HG02642 (cell line): ENCODE data around the gene RAI1.
A peak's percentile ranks its signal among the peaks of the same experiment; 100 is the strongest.

Source experiments
- ATAC-seq: cut with Tn5 transposase; IDR thresholded peaks from one replicate; pipeline ENCODE4 v1.9.1; 2021; ENCODE audit warnings: mild to moderate bottlenecking; ENCODE audit not compliant: unreplicated experiment, poor library complexity

The RAI1 gene

DNA sequence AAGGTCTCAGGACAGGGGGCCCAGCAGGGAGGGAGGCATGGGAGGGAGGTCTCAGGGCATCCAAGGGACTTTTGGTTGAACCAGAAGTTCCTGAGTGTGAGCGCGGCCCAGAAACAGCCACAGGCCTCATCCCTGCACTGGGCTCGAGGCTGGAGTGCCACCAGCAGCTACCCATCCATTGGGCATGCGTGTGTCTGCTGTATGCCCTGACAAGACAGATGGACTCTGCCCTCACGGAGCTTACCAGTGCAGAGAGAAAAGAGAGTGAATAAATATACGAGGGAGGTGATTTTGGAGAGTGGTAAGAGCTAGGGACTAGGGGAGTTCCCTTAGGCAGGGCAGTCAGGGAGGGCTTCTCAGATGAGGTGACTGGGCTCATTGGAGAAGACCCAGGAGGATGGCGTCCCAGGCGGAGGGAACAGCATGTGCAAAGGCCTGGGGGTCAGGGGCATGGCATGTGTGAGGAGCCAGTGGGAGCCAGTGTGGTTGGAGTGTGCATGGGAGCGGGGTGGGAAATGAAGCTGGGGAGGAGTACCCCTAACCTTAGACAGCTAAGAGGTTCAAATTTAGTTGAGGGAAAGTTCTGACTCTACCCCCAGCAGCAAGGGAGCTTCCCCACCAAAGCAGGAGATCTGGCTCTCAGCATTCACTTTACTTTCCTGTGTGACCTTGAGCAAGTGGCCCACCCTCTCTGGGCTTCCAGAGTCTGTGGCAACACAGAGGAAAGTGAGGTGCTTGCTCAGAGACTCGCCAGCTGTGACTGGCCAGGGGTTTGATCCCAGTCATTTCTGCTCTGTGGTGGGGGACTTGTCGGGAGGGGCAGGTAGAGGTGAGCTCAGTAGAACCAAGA, 80.9 kb downstream of the RAI1 start:
- no peak for ATAC-seq

DNA sequence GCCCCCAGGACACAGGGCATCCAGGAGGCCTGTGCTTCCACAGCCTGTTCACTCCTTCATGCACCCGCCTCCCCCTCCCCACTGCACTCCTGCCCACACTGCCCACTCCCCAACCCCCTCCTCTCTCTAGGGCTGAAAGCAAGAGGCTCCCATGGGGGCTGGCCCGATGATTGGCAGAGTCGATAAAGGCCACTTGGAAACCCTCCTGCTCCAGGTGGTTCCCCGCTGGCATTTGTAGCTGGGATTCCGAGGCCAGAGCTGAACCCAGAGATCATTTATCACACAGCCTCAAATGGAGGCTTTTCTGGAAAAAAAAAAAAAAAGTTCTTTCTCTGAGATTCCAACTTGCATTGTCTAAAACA, 81.5 kb downstream of the RAI1 start:
- no peak for ATAC-seq

DNA sequence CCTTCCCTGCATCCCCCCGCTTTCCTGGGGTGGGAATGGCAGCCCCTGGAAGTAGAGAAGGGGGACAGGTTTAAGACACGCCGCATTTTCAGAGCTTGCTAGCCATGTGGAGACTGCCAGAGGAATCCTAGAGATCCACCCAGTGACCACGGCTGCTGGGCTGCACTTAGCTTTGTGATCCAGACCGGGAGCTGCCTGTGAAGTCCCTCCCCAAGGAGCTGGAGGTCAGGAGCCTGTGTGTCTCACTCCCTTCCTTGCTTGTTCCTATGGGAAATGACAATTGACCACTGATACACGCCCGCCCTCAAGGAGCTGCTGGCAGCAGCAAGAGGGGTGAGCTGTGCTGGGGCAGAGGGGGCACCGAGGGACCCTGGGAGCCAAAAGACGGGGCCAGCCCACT, 81.9 kb downstream of the RAI1 start:
- no peak for ATAC-seq

DNA sequence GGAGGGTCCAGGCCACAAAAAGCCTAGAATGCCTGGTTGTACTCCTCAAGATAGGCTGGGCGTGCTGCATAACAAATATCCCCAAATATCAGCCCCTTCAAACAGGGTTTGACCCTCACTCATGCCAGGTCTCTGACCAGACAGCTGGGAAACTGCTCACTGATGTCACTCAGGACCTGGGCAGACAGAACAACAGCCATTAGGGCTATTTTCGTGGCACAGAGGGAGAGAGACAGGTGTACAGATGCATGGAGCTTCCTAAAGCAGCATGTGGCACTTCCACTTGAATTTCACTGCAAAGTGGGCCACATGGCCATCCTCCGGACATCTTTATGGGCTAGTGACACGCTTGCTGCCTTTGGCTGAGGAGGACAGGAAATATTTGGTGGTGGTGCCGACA, 82.5 kb downstream of the RAI1 start:
- ATAC-seq = no peak

DNA sequence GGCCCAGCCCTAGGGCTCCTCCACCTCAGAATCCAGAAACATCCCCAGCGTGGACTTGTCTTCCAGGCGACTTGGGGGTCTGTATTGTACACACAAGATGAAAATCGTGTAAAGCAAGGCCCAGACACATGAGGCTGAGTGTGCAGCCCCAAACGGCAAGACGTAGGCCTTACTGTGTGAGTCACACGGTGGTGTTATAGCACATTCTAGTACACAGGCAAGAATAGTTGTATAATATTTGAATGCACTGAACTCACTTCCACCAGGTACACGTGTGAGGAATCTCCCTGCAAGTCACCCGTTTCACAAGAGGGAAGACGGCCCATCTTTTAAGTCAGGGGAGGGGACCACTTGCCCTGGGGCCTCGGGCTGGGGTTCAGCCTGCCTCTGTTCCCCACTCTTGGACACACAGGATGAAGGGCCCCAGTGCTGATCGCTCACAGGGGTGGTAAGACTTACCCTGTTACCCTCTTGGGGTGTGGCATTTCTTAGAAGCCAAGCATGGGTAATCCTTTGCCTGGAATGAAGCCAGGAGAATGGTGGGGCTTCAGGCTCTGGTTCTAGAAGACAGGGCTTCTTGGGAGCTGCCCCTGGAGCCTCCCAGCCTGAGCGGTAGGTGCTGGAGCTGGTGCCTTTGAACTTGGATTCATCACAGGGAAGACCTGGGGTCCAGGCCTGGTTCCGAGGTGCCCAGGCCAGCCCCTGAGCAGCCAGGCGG, 84.3 kb downstream of the RAI1 start:
- ATAC-seq = no peak

DNA sequence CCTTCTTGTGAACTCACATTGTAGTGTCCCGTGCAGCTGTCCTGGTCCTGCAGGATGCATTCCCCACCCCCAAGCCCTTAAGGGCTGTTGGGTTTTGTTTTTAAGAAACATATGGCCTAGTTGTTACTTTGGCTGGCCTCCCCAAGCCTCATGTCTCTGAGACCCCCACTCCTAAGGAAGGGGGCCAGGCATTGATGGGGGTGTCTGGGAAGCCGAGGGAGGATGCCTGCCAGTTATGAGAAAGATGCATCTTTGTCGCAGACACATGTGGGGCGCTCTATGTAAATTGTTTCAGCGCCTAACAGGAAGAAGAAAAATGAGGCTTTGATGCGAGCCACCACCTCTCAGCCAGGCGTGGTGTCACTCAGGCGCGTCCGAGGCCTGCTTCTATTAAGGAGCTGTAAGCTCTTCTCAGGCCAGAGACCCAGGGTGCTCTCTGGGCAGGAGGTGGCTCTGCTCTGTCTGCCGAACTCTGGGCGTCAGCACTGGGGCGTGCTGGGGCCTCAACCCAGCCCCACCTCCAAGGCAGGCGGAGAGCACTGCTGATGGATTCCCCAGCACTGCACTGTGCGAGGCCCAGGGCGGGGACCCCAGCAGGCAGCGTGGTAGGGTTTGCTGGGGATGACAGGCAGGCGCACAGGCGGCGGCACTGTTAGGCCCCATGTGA, 85.0 kb downstream of the RAI1 start:
- peak; percentile 58 for ATAC-seq

DNA sequence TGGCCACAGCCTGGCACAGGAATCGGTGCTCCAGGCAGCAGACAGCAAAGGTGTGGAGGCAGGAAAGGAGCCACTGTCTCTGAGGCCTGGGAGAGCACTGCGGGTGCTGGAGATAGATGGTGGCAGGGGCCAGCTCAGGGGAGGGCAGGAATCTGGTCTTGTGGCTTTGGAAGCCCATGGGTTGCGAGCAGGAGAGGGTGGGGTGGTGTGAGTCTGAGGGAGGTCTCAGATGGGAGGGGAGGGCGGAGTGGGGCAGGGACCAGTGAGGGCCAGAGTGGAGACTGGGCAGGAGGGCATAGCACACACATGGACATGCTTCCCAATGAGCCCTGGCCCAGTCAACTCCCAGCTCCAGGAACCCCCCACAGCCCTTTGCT, 85.5 kb downstream of the RAI1 start:
- ATAC-seq = no peak

DNA sequence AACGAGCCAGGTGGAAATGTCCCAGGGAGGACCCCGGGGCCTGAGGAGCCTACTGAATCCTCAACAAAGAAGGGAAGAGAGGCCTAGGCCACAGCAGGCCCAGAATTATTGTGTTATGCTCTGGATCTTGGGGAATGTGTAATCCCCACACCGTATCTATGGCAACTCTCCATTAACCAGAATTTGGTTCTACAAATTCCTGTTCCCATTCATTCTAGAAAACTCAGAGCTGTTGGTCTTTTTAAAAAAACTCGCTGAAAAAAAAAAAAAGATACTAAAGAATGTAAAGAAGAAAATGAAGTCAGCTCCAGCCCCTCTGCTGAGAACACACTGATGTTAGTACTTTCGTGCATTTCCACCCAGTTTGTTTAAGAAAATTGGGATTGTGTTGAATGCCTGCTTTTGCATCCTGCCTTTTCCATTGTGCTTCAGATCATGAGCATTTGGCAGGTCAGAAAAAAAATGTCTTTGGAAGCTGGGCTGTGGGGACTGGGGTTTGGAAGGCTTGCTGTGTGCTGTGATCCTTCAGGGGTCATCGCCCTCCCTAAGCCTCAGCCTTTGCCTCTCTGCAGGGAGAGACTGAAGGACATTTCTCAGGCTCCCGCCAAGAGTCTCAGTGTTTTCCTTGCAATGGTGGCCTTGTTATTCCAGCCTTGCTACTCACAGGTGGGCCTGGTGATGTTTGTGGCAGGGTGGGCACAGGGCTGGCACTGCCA, 86.1 kb downstream of the RAI1 start:
- no peak for ATAC-seq

DNA sequence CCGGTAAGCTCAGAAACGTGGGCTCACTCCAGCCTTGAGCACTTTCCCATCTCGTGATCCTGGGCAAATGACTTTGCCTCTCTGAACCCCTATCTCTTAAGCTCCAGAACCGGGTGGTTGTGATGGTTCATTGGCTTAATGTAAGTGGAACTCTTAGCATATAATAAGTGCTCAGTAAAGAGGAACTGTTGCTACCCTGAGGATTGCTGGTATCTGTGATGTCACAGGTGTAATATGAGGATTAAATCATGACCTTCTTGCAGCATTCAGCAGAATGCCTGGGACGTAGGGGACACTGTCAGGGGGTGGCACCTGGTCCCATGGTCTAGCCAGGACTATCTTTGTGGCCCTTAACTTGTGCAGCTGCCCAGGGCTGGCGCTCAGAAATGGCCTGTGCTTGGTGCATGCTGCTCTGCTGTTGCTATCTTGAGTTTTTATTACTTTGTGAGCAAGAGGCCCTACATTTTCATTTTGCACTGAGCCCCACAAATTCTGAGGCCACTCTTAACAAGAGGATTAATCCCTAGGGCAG, 86.7 kb downstream of the RAI1 start:
- no peak for ATAC-seq

DNA sequence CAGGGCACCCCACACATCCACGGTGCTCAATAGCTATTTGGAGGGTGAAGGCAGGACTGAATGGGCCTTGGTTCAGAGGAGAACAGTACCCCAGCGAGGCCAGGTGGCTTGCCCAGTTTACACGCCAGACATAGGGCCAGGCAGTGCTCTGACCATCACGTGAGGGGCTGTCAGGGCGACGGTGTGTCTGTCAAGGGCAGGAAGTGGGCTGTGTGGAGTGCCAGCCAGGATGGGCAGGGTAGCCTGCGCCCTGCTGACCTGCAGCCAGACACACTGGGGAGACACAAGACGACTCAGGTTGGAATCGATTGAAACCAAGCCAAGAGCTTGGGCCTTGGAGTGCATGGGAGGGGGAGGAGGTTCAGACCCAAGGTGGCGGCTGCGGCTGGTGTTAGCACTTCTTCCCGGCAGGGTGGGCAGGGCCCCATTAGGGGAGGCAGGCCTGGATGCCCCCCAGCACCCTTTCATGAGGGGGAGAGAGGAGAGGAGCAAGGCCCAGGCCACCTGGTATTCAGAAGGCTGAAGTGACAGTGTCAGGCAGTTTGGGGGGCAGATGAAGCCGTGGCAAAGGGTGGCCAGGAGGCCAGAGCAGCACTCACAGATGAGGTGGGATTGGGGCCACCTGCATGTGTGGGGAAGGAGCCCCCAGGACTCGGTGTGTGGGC, 87.3 kb downstream of the RAI1 start:
- no peak for ATAC-seq

DNA sequence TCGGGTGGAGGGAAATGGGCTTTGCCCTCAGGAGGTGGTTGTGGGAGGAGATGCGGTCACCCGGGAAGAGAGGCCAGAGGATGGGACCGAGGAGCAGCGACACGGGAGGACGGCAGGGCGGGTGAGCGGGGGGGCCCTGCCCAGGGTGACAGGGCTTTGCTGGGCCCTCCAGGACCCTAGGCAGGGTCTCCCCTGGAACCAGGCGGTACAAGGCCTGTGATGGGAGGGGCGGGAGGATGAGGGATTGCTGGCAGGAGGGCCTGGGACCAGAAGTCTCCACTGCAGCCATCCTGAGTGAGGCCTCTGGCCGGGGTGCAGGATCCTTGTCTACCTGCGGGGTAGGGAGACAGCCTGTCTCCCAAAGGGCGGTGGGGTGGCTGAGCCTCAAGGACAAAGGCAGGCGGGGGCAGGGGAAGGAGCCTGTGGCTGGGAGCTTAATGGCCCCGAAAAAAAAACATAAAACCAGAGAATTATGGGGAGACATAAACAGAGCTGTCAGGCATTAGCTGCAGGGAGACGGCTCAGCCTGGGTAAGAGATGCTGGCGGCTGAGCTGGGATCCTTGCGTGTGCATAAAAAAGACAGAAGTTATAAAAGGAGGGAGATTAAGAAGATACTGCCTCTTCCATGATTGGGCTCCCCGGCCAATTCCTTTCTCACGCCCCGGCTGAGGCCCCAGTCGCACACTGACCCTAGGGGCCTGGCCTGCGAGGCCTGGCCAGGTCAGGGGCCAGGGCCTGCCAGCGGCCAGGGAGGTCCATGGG, 88.8 kb downstream of the RAI1 start:
- ATAC-seq = no peak

DNA sequence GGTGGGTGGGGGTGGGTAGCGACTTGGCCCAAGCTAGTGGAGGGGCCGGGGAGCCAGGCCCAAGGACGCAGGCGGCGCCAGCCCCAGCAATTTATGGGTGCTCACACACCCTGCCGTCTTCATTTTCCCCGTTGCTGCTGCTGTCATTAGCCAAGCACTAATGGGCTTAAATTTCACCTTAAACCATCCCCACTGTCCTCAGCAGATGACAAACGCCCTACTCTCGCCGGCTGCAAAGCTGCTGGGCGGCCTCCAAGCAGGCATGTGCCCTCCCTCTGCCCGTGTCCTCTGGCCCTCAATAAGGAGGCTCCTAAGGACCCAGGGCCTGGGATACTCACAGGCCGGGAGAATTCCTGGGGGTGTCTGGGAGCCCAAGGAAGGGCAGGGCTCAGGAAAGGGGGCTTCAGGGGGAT, 89.4 kb downstream of the RAI1 start:
- ATAC-seq = no peak

DNA sequence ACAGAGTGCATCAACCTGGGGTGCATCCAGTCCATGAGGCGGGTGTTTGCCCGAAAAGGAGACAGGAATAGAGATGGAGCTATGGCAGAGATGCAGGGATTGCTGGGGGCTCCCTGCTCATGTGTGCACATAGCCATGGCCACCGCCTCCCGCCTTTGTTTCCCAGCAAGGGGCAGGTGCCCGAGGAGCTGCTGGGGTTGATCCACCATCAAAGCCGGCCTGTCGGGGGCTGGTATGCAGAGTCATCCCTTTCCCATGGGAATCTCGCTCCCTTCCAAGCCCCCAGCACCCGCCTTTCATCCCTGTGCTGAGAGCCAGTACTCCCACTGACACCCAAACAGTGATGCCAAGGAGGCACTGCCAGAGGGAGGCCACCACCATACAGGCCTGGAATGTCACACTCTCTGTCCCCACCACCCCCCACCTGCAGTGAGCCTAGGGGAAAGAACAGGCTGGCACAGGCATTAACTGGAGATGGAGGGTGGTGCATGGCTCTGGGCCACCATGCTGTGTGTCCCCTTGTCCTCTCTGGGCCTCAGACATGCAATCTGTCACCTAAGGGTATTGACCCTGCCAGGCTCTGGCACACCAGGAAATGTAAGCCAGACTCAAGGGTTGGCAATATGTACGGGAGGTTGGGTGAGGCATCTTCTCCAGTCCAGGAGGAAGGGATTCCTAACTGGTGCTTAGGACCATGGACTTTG, 90.4 kb downstream of the RAI1 start:
- ATAC-seq = no peak

DNA sequence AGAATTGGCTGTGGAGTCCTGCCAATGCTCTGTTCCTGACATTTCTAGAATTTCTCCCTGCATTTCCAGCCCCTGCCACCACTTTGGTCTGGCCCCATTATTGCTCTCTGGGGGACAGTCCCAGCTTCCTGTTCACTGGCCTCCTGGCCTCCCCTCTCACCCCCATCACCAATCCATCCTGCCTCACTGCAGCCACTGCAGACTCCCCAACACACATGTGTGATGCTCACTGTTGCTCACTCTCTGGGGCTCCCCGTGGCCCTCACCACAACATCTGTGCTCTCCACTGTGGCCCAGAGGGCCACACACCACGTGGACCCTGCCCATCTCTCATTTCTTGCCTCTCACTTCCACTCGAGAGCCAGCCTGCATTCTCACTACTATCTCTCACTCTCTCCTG, 91.0 kb downstream of the RAI1 start:
- ATAC-seq = no peak

DNA sequence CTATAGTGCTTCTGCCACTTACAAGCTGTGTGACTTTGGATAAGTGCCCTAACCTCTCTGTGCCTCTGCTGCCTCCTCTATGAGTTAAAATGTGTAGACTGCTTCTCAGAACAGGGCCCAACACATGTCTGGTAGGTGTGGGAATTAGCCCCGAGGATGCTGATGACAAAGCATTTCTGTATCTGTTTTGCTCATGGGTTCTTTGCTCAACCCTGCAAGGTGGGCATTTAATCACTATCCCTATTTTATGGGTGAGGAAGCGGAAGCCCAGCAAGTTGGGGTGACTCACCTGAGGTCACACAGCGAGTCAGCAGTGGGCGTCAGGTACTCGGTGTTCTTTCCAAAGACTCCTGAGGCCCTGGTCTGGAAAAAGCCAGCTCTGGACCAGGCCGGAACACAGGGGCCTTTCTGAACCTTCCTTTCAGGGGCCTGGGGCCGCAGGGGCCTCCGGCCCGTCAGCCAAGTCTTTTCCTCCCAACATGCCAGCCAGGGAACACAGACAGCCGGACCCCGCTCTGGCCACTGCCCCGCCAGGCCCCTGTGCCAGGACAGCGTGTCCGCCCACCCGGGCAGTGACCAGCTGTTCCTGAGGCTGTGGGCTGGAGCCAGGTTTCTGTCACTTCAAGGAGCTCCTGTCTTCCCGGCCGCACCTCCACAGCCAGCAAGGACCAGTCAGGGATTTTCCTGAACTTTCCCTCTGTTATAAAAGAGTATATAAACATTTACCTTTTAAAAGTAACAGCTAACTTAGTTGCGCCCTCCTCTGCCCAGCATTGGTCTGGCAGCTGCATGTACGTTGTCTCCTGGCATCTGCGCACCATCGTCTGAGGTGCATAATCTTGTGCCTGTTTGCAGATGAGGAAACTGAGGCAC, 93.0 kb downstream of the RAI1 start:
- no peak for ATAC-seq

DNA sequence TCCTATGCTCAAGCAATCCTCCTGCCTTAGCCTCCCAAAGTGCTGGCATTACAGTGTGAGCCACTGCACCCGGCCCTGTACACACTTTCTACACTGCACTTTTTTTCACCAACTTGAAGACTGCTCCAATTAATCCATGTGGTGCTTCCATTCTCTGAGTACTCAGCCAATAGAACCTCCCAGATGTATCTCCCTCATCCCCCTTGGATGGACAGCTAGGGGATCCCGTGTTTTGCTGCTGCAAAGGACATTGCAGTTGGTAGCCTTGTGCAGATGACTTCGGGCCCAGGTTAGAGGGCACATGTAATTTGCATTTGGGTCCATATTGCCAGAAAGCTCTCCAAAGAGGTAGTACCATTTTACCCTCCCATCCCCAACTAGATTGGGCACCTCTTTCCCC, 95.6 kb downstream of the RAI1 start:
- no peak for ATAC-seq

DNA sequence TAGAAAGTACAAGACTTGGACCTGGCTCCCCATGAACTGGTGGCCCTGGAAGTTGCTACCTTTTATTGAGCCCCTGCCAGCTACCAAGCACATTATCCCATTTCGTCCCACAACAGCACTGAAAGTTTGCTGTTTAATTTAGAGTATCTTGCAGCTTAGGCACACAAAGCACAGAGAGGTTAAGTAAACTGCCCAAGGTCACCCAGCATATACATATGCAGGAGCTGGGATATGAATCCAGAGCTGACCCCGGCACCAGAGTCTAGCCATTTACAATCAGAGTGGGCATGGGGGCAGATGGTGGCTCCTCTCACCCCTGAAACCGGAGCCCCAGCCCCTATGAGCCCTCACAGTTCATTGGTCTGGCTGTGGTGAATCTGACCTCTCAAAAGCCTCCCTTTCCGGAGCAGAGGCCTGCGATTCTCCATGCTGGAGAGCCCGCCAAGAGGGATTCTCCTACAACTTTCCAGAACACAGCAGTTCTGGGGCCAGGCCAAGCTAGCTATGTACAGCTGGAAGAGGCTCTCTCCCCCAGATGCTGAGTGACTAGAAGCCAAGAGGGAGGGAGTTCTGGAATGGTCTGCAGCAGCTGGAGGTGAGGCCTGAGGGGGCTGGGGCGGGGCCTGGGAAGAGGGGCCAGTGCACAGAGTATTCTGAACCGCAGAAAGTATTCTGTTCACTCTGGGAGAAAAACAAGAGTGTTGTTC, 97.2 kb downstream of the RAI1 start:
- no peak for ATAC-seq
